ENCODE measurements around the gene ZNF444.

DNA sequence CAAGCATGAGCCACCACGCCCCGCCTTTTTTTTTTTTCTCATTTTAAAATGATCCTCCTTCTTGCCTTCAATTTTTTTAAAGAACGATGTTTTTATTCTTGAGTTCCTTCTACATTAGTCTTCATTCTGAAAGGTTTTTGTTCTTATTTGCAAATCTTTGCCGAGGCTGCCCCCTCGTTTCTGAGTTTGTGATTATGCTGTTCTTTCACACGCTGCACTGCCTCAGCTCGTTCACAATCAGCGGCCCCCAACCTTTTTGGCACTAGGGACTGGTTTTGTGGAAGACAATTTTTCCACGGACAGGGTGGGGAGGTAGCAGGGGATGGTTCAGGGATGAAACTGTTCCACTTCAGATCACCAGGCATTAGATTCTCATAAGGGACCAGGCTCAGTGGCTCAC is 46.6 kb upstream of the ZNF444 start:
- TF ChIP-seq CHD1 (IDR thresholded peaks at IDR 0.05; ENCODE audit: low read depth, low read length) = no peak
- TF ChIP-seq POLR2A (IDR thresholded peaks at IDR 0.05; ENCODE audit: low read depth, low read length) = no peak
- TF ChIP-seq, protein P1, sequence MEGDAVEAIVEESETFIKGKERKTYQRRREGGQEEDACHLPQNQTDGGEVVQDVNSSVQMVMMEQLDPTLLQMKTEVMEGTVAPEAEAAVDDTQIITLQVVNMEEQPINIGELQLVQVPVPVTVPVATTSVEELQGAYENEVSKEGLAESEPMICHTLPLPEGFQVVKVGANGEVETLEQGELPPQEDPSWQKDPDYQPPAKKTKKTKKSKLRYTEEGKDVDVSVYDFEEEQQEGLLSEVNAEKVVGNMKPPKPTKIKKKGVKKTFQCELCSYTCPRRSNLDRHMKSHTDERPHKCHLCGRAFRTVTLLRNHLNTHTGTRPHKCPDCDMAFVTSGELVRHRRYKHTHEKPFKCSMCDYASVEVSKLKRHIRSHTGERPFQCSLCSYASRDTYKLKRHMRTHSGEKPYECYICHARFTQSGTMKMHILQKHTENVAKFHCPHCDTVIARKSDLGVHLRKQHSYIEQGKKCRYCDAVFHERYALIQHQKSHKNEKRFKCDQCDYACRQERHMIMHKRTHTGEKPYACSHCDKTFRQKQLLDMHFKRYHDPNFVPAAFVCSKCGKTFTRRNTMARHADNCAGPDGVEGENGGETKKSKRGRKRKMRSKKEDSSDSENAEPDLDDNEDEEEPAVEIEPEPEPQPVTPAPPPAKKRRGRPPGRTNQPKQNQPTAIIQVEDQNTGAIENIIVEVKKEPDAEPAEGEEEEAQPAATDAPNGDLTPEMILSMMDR (conservative IDR thresholded peaks at IDR 0.05; ENCODE audit: low read depth, low read length) = no peak
- no peak for TF ChIP-seq RFX5 (IDR thresholded peaks at IDR 0.05; ENCODE audit: low read depth, low read length)
- TF ChIP-seq, protein P2, sequence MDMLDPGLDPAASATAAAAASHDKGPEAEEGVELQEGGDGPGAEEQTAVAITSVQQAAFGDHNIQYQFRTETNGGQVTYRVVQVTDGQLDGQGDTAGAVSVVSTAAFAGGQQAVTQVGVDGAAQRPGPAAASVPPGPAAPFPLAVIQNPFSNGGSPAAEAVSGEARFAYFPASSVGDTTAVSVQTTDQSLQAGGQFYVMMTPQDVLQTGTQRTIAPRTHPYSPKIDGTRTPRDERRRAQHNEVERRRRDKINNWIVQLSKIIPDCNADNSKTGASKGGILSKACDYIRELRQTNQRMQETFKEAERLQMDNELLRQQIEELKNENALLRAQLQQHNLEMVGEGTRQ (IDR thresholded peaks at IDR 0.05; ENCODE audit: low read depth, low read length) = no peak
- TF ChIP-seq RAD21 (IDR thresholded peaks at IDR 0.05; ENCODE audit: low read length) = no peak
- no peak for TF ChIP-seq MAFK (IDR thresholded peaks at IDR 0.05; ENCODE audit: low read depth, low read length)
- no peak for TF ChIP-seq MXI1 (IDR thresholded peaks at IDR 0.05; ENCODE audit: borderline replicate concordance, low read depth, low read length)
- no peak for TF ChIP-seq BHLHE40 (IDR thresholded peaks at IDR 0.05; ENCODE audit: low read depth, low read length)
- TF ChIP-seq SMC3 (IDR thresholded peaks at IDR 0.05; ENCODE audit: low read depth, low read length) = no peak
- TF ChIP-seq, protein P3, sequence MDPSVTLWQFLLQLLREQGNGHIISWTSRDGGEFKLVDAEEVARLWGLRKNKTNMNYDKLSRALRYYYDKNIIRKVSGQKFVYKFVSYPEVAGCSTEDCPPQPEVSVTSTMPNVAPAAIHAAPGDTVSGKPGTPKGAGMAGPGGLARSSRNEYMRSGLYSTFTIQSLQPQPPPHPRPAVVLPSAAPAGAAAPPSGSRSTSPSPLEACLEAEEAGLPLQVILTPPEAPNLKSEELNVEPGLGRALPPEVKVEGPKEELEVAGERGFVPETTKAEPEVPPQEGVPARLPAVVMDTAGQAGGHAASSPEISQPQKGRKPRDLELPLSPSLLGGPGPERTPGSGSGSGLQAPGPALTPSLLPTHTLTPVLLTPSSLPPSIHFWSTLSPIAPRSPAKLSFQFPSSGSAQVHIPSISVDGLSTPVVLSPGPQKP (IDR thresholded peaks at IDR 0.05; ENCODE audit: borderline replicate concordance, low read depth, low read length) = no peak
- no peak for TF ChIP-seq MAZ (IDR thresholded peaks at IDR 0.05; ENCODE audit: borderline replicate concordance, low read depth, low read length)
- TF ChIP-seq CEBPB (IDR thresholded peaks at IDR 0.05; ENCODE audit: low read depth, low read length) = no peak
- TF ChIP-seq RCOR1 (IDR thresholded peaks at IDR 0.05; ENCODE audit: insufficient replicate concordance, low read length) = no peak
